Astrocyte (in vitro differentiated cells and primary cell): ENCODE data around the gene CD22. TPM values are rescaled to one million over a fixed set of nuclear protein-coding genes. Genes with fewer than 3 reads are reported as not detected.

Source experiments
- DNase-seq: peaks from one replicate; pipeline ENCODE4 v3.0.0-alpha.2; 2010; ENCODE audit warnings: low read depth
- FAIRE-seq: peaks from 2 replicates; lab custom pipeline; 2011; peaks lifted over from hg19 to GRCh38; lab: Jason Lieb, UNC
- H2AFZ ChIP-seq: 2 replicates; pipeline ENCODE4 v1.6.0; 2012; ENCODE audit warnings: low read depth, low read length, inconsistent platforms
- H3K27ac ChIP-seq: 2 replicates; pipeline ENCODE4 v1.5.1; 2011; ENCODE audit warnings: low read depth, low read length, inconsistent platforms
- H3K27me3 ChIP-seq: 2 replicates; pipeline ENCODE4 v1.6.0; 2011; ENCODE audit warnings: low read length, inconsistent platforms; ENCODE audit not compliant: insufficient read depth
- H3K36me3 ChIP-seq: 2 replicates; pipeline ENCODE4 v1.5.1; 2011; ENCODE audit warnings: low read length, inconsistent platforms; ENCODE audit not compliant: insufficient read depth
- H3K4me1 ChIP-seq: 2 replicates; pipeline ENCODE4 v1.5.1; 2011; ENCODE audit warnings: low read length, inconsistent platforms; ENCODE audit not compliant: insufficient read depth
- H3K4me2 ChIP-seq: 2 replicates; pipeline ENCODE4 v1.6.0; 2012; ENCODE audit warnings: low read length, inconsistent platforms
- H3K4me3 ChIP-seq: 2 replicates; pipeline ENCODE4 v1.5.1; 2011; ENCODE audit warnings: low read depth, mild to moderate bottlenecking, low read length, inconsistent platforms; ENCODE audit not compliant: insufficient read depth
- H3K79me2 ChIP-seq: 2 replicates; pipeline ENCODE4 v1.6.0; 2012; ENCODE audit warnings: mild to moderate bottlenecking, low read length, inconsistent platforms; ENCODE audit not compliant: insufficient read depth
- H3K9ac ChIP-seq: 2 replicates; pipeline ENCODE4 v1.6.0; 2012; ENCODE audit warnings: mild to moderate bottlenecking, low read length, inconsistent platforms
- H3K9me3 ChIP-seq: 2 replicates; pipeline ENCODE4 v1.5.1; 2012; ENCODE audit warnings: low read depth, mild to moderate bottlenecking, low read length, inconsistent platforms; ENCODE audit not compliant: insufficient read depth
- H4K20me1 ChIP-seq: 2 replicates; pipeline ENCODE4 v1.6.0; 2012; ENCODE audit warnings: low read length, inconsistent platforms; ENCODE audit not compliant: insufficient read depth
- H3K27ac Mint-ChIP-seq: one replicate; pipeline ENCODE4 v1.8.0; 2021; ENCODE audit warnings: mild to moderate bottlenecking, mixed read lengths; ENCODE audit not compliant: unreplicated experiment
- H3K27me3 Mint-ChIP-seq: one replicate; pipeline ENCODE4 v1.8.0; 2021; ENCODE audit warnings: low read depth, mixed read lengths; ENCODE audit not compliant: unreplicated experiment
- H3K36me3 Mint-ChIP-seq: one replicate; pipeline ENCODE4 v1.8.0; 2021; ENCODE audit warnings: low read depth, mixed read lengths; ENCODE audit not compliant: unreplicated experiment
- H3K4me1 Mint-ChIP-seq: one replicate; pipeline ENCODE4 v1.8.0; 2021; ENCODE audit warnings: low read depth, mixed read lengths; ENCODE audit not compliant: unreplicated experiment
- H3K4me3 Mint-ChIP-seq: one replicate; pipeline ENCODE4 v1.8.0; 2021; ENCODE audit warnings: mild to moderate bottlenecking, moderate library complexity, mixed read lengths; ENCODE audit not compliant: unreplicated experiment
- H3K9me3 Mint-ChIP-seq: one replicate; pipeline ENCODE4 v1.8.0; 2021; ENCODE audit warnings: mild to moderate bottlenecking, mixed read lengths; ENCODE audit not compliant: unreplicated experiment
- CTCF ChIP-seq: IDR thresholded peaks from 2 replicates; pipeline ENCODE4 v1.5.1; 2011; ENCODE audit warnings: low read depth, mild to moderate bottlenecking, inconsistent platforms, low read length, moderate library complexity; ENCODE audit not compliant: insufficient read depth
- EZH2 ChIP-seq: IDR thresholded peaks from 2 replicates; pipeline ENCODE4 v1.6.1; 2012; ENCODE audit warnings: mild to moderate bottlenecking, low read length, inconsistent platforms; ENCODE audit not compliant: insufficient read depth
- total RNA-seq: library from RNA; stranded (reverse); gene quantifications from 2 replicates; pipeline ENCODE4 v1.2.1, GENCODE V29; 2021

The CD22 gene
- total RNA-seq, 1 donor from 2014 or later = not detected

GRCh38 chr19:35313587-35313986 is 15.4 kb upstream of the CD22 start:
- Histone ChIP-seq H3K9ac (no peak overlapping the region), H2AFZ (no peak overlapping the region), H3K36me3 (no peaks in the 10 kb centered on the region), H3K4me3 (no peak overlapping the region), H3K9me3 (no peaks in the 10 kb centered on the region), H3K4me2 (no peak overlapping the region), H3K4me1 (peaks cover under 1% of the 10 kb centered on the region), H4K20me1 (no peaks in the 10 kb centered on the region), H3K79me2 (no peaks in the 10 kb centered on the region), H3K27me3 (no peaks in the 10 kb centered on the region), H3K27ac (no peak overlapping the region)
- no peak overlapping the region for H3K27ac Mint-ChIP-seq
- peaks cover 13% of the 10 kb centered on the region for H3K4me1 Mint-ChIP-seq
- H3K27me3 Mint-ChIP-seq = peaks cover 35% of the 10 kb centered on the region
- H3K4me3 Mint-ChIP-seq = no peak overlapping the region
- TF ChIP-seq CTCF (no peak), EZH2 (no peak)
- DNase-seq (no peak), FAIRE-seq (no peak)
- no peaks in the 10 kb centered on the region for H3K9me3 Mint-ChIP-seq
- no peaks in the 10 kb centered on the region for H3K36me3 Mint-ChIP-seq

GRCh38 chr19:35314031-35314430 is 15.0 kb upstream of the CD22 start:
- Histone ChIP-seq H3K4me2 (no peak overlapping the region), H2AFZ (no peak overlapping the region), H3K4me1 (peaks cover 5% of the 10 kb centered on the region), H3K4me3 (no peak overlapping the region), H3K79me2 (no peaks in the 10 kb centered on the region), H3K9ac (no peak overlapping the region), H3K9me3 (no peaks in the 10 kb centered on the region), H4K20me1 (no peaks in the 10 kb centered on the region), H3K36me3 (no peaks in the 10 kb centered on the region), H3K27me3 (no peaks in the 10 kb centered on the region), H3K27ac (no peak overlapping the region)
- DNase-seq = no peak
- no peaks in the 10 kb centered on the region for H3K36me3 Mint-ChIP-seq
- no peaks in the 10 kb centered on the region for H3K9me3 Mint-ChIP-seq
- TF ChIP-seq CTCF (no peak), EZH2 (no peak)
- H3K27me3 Mint-ChIP-seq = peaks cover 35% of the 10 kb centered on the region
- FAIRE-seq = no peak
- no peak overlapping the region for H3K27ac Mint-ChIP-seq
- H3K4me1 Mint-ChIP-seq = peaks cover 15% of the 10 kb centered on the region
- H3K4me3 Mint-ChIP-seq = no peak overlapping the region

- Mint-ChIP-seq H3K4me1 (peaks cover 10% of the 10 kb centered on the region), H3K27ac (no peak overlapping the region), H3K27me3 (peaks cover 32% of the 10 kb centered on the region), H3K4me3 (no peak overlapping the region), H3K36me3 (no peaks in the 10 kb centered on the region), H3K9me3 (no peaks in the 10 kb centered on the region)
- Histone ChIP-seq H3K9me3 (no peaks in the 10 kb centered on the region), H3K4me3 (no peak overlapping the region), H3K36me3 (no peaks in the 10 kb centered on the region), H3K4me2 (no peak overlapping the region), H3K4me1 (peaks cover 7% of the 10 kb centered on the region), H3K9ac (no peak overlapping the region), H3K27me3 (no peaks in the 10 kb centered on the region), H3K79me2 (no peaks in the 10 kb centered on the region), H2AFZ (no peak overlapping the region), H4K20me1 (no peaks in the 10 kb centered on the region), H3K27ac (no peak overlapping the region)
- TF ChIP-seq CTCF = no peak
- TF ChIP-seq EZH2 = no peak
- DNase-seq (no peak), FAIRE-seq (no peak)
Observed at GRCh38 chr19:35314858-35315470, 14.0 kb upstream of the CD22 start.
